ENCODE measurements around the gene STX19.
"Not testable (repeated sequence)": the region's sequence is repeated elsewhere in the genome, so short reads cannot be mapped to it uniquely, and the experiment has no call there.

STX19 gene

GRCh38 chr3:93969997-93970396, 58.4 kb downstream of the STX19 start:
- DNase-seq, result no peak

- DNase-seq, result no peak
Observed at GRCh38 chr3:93969443-93969842, 59.0 kb downstream of the STX19 start.

DNA sequence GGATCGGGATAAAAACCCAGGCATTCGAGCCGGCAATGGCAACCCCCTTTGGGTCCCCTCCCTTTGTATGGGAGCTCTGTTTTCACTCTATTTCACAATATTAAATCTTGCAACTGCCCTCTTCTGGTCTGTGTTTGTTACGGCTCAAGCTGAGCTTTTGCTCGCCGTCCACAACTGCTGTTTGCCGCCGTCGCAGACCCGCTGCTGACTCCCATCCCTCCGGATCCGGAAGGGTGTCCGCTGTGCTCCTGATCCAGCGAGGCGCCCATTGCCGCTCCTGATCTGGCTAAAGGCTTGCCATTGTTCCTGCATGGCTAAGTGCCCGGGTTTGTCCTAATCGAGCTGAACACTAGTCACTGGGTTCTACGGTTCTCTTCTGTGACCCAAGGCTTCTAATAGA, 63.3 kb downstream of the STX19 start:
- DNase-seq, result not testable (repeated sequence)

Measured in NCI-H2171 treated with DMSO at 0.1 percent for 48 hours (cell line).